GM23338 (cell line): Measurements from ENCODE around the gene RRAS2. TPM values are rescaled to one million over a fixed set of nuclear protein-coding genes. Genes with fewer than 3 reads are reported as not detected.

Experiments
- ATAC-seq: fragments of 200-7000 bp; cut with Tn5 transposase; 3 replicates; pipeline ENCODE4 v1.9.1; 2020
- DNase-seq: peaks from one replicate; pipeline ENCODE4 v3.0.0-alpha.2; 2015; ENCODE audit warnings: low spot score
- H2AFZ ChIP-seq: fragments of 200-600 bp; sonication (generic); 2 replicates; pipeline ENCODE4 v1.8.0; 2016; ENCODE audit warnings: antibody characterized with exemption, mild to moderate bottlenecking, moderate library complexity
- H3F3A ChIP-seq: fragments of 200-600 bp; sonication (generic); replicated peaks from 2 replicates; pipeline ENCODE4 v1.8.0; 2017; ENCODE audit warnings: antibody characterized with exemption, mixed run types, low read depth
- H3K27ac ChIP-seq: fragments of 200-600 bp; sonication (generic); 2 replicates; pipeline ENCODE4 v1.6.1; 2016; ENCODE audit warnings: low read depth
- H3K27me3 ChIP-seq: fragments of 200-600 bp; sonication (generic); 2 replicates; pipeline ENCODE4 v1.8.0; 2016; ENCODE audit warnings: mild to moderate bottlenecking, mixed run types, moderate library complexity; ENCODE audit not compliant: insufficient read depth
- H3K36me3 ChIP-seq: fragments of 200-600 bp; sonication (generic); 2 replicates; pipeline ENCODE4 v1.8.0; 2016; ENCODE audit warnings: mild to moderate bottlenecking; ENCODE audit not compliant: insufficient read depth
- H3K4me1 ChIP-seq: fragments of 200-600 bp; sonication (generic); 2 replicates; pipeline ENCODE4 v1.8.0; 2016; ENCODE audit warnings: mild to moderate bottlenecking, moderate library complexity; ENCODE audit not compliant: insufficient read depth
- H3K4me2 ChIP-seq: fragments of 200-600 bp; sonication (generic); 2 replicates; pipeline ENCODE4 v1.7.1; 2017; ENCODE audit warnings: mixed run types
- H3K4me3 ChIP-seq: fragments of 200-600 bp; sonication (generic); 2 replicates; pipeline ENCODE4 v1.6.1; 2016; ENCODE audit warnings: mixed run types
- H3K79me2 ChIP-seq: fragments of 200-600 bp; sonication (generic); replicated peaks from 2 replicates; pipeline ENCODE4 v1.8.0; 2017; ENCODE audit warnings: mild to moderate bottlenecking; ENCODE audit not compliant: insufficient read depth
- H3K9me2 ChIP-seq: fragments of 200-600 bp; sonication (generic); 2 replicates; pipeline ENCODE4 v1.8.0; 2017; ENCODE audit not compliant: insufficient read depth
- H4K20me1 ChIP-seq: fragments of 200-600 bp; sonication (generic); replicated peaks from 2 replicates; pipeline ENCODE4 v1.8.0; 2017; ENCODE audit warnings: mild to moderate bottlenecking; ENCODE audit not compliant: insufficient read depth
- H3K27ac Mint-ChIP-seq: 2 replicates; pipeline ENCODE4 v1.8.0; 2020; ENCODE audit warnings: inconsistent platforms, mild to moderate bottlenecking, moderate library complexity, mixed read lengths
- H3K27me3 Mint-ChIP-seq: 3 replicates; pipeline ENCODE4 v1.8.0; 2022; ENCODE audit warnings: low read depth, mild to moderate bottlenecking, moderate library complexity, mixed read lengths, inconsistent platforms; ENCODE audit not compliant: insufficient read depth, poor library complexity
- H3K36me3 Mint-ChIP-seq: 3 replicates; pipeline ENCODE4 v1.8.0; 2021; ENCODE audit warnings: low read depth, mild to moderate bottlenecking, inconsistent platforms, moderate library complexity, mixed read lengths
- H3K4me1 Mint-ChIP-seq: 3 replicates; pipeline ENCODE4 v1.8.0; 2020; ENCODE audit warnings: mild to moderate bottlenecking, inconsistent platforms, mixed read lengths
- H3K4me3 Mint-ChIP-seq: 3 replicates; pipeline ENCODE4 v1.8.0; 2021; ENCODE audit warnings: moderate library complexity, mild to moderate bottlenecking, inconsistent platforms, mixed read lengths
- H3K9me3 Mint-ChIP-seq: 3 replicates; pipeline ENCODE4 v1.8.0; 2020; ENCODE audit warnings: moderate library complexity, mild to moderate bottlenecking, inconsistent platforms, mixed read lengths
- CREB1 ChIP-seq: fragments of 250-450 bp; sonication (Bioruptor Pico); IDR thresholded peaks from 2 replicates; pipeline ENCODE4 v1.5.0; 2020; ENCODE audit warnings: low read depth, mild to moderate bottlenecking, moderate library complexity
- EZH2 ChIP-seq: fragments of 200-600 bp; sonication (generic); IDR thresholded peaks from one replicate; pipeline ENCODE4 v1.8.0; 2017; ENCODE audit warnings: antibody characterized with exemption, mild to moderate bottlenecking, low read depth; ENCODE audit not compliant: unreplicated experiment
- JUNB ChIP-seq: IDR thresholded peaks from one replicate; pipeline ENCODE4 v1.6.1; 2016; ENCODE audit warnings: antibody characterized with exemption; ENCODE audit not compliant: unreplicated experiment
- NANOG ChIP-seq: IDR thresholded peaks from 2 replicates; pipeline ENCODE4 v1.6.1; 2016; ENCODE audit warnings: antibody characterized with exemption, borderline replicate concordance
- POLR2AphosphoS5 ChIP-seq: IDR thresholded peaks from 2 replicates; pipeline ENCODE4 v1.6.1; 2016; ENCODE audit warnings: antibody characterized with exemption, low read depth
- ZNF114 ChIP-seq: fragments of 250-450 bp; sonication (Bioruptor Pico); IDR thresholded peaks from 2 replicates; pipeline ENCODE4 v1.5.0; 2020; ENCODE audit warnings: mild to moderate bottlenecking, moderate library complexity
- ZNF331 ChIP-seq: fragments of 250-450 bp; sonication (Bioruptor Pico); IDR thresholded peaks from 2 replicates; pipeline ENCODE4 v1.5.0; 2020; ENCODE audit warnings: low read depth, mild to moderate bottlenecking, moderate library complexity
- polyA plus RNA-seq: library from polyadenylated mRNA; unstranded; fragments of >200 nt; fragmentation: Nextera tagmentation; extraction: Ambion mirVana; gene quantifications from 2 replicates; pipeline ENCODE4 v1.2.1, GENCODE V29; 2016
- total RNA-seq: library from RNA; depleted of rRNA; stranded (reverse); fragments of >200 nt; shearing (Covaris generic); gene quantifications from 2 replicates; pipeline ENCODE4 v1.2.3, GENCODE V29; 2014
- TF ChIP-seq, protein P1 (sequence below): IDR thresholded peaks from 2 replicates; pipeline ENCODE4 v1.6.1; 2016; ENCODE audit warnings: antibody characterized with exemption
- TF ChIP-seq, protein P2 (sequence below), 2 experiments: fragments of 200-600 bp in 1 of 2; sonication (generic) in 1 of 2; conservative IDR thresholded peaks; 2 replicates each; pipeline versions ENCODE4 v1.5.1 to v1.6.1; 2016 to 2017; ENCODE audit warnings: antibody characterized with exemption in 2 of 2, low read depth in 2 of 2, mild to moderate bottlenecking in 2 of 2, moderate library complexity in 1 of 2
- TF ChIP-seq, protein P3 (sequence below): fragments of 250-450 bp; sonication (Bioruptor Pico); IDR thresholded peaks from 2 replicates; pipeline ENCODE4 v1.5.0; 2020; ENCODE audit warnings: mild to moderate bottlenecking, moderate library complexity
- TF ChIP-seq, protein P4 (sequence below): IDR thresholded peaks from one replicate; pipeline ENCODE4 v1.6.1; 2018; ENCODE audit warnings: antibody characterized with exemption; ENCODE audit not compliant: unreplicated experiment

Gene RRAS2
- total and polyA plus RNA-seq, 2 experiments from 2014 or later, result 196 to 293 TPM

DNA sequence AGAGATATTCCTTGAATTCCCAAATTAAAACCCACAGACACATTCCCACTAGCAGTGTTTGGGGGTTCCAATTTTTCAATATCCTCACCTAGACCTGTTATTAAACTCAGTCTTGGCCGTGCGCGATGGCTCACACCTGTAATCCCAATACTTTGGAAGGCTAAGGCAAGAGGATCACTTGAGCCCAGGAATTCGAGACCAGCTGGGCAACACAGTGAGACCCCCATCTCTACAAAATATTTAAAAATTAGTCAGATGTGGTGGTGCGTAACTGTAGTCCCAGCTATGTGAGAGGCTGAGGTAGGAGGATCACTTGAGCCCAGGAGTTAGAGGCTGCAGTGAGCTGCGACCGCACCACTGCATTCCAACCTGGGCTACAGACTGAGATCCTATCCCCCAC, 53.3 kb downstream of the RRAS2 start (continued):
- no peak for TF ChIP-seq ZNF114 (CRISPR knock-in tag)
- no peak for TF ChIP-seq NANOG
- no peak for TF ChIP-seq POLR2AphosphoS5
- TF ChIP-seq, protein P1, sequence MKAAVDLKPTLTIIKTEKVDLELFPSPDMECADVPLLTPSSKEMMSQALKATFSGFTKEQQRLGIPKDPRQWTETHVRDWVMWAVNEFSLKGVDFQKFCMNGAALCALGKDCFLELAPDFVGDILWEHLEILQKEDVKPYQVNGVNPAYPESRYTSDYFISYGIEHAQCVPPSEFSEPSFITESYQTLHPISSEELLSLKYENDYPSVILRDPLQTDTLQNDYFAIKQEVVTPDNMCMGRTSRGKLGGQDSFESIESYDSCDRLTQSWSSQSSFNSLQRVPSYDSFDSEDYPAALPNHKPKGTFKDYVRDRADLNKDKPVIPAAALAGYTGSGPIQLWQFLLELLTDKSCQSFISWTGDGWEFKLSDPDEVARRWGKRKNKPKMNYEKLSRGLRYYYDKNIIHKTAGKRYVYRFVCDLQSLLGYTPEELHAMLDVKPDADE, result no peak
- no peak for TF ChIP-seq EZH2

DNA sequence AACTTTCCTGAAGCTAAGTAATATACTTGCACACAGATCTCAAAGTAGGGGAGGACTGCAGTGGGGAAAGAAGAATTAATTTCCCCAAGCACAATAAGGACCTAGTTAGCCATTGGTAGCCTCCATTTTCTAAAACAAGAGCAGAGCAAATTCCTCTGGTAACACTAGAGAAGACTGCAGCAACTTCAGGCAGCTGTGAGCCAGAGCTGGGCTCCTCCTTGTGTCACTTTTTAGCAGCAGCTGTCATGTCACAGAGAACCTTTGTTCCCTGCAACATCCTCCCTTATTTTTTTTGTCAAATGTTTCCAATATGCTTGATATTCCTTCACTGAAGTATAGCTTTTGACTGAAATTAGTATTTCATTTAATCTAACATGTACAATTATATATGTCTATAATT, 54.4 kb downstream of the RRAS2 start:
- Histone ChIP-seq H4K20me1 (peaks cover 60% of the 10 kb centered on the region), H3K4me3 (no peak overlapping the region), H3K27me3 (no peaks in the 10 kb centered on the region), H3K4me2 (no peak overlapping the region), H3K36me3 (no peaks in the 10 kb centered on the region), H3F3A (no peaks in the 10 kb centered on the region), H3K27ac (0 out of 2 replicates have a peak overlapping the region, but pooled peaks have one; percentile 5), H3K4me1 (peaks cover 74% of the 10 kb centered on the region), H2AFZ (no peak overlapping the region), H3K9me2 (no peaks in the 10 kb centered on the region), H3K79me2 (peaks cover 98% of the 10 kb centered on the region)
- Mint-ChIP-seq H3K36me3 (no peaks in the 10 kb centered on the region; the same call in 2 of the 3 replicates), H3K27ac (no peak overlapping the region), H3K27me3 (no peaks in the 10 kb centered on the region), H3K4me3 (no peak overlapping the region), H3K9me3 (no peaks in the 10 kb centered on the region), H3K4me1 (peaks cover 45% of the 10 kb centered on the region)
- no peak for ATAC-seq
- peak; percentile 32 for DNase-seq
- TF ChIP-seq, protein P2, sequence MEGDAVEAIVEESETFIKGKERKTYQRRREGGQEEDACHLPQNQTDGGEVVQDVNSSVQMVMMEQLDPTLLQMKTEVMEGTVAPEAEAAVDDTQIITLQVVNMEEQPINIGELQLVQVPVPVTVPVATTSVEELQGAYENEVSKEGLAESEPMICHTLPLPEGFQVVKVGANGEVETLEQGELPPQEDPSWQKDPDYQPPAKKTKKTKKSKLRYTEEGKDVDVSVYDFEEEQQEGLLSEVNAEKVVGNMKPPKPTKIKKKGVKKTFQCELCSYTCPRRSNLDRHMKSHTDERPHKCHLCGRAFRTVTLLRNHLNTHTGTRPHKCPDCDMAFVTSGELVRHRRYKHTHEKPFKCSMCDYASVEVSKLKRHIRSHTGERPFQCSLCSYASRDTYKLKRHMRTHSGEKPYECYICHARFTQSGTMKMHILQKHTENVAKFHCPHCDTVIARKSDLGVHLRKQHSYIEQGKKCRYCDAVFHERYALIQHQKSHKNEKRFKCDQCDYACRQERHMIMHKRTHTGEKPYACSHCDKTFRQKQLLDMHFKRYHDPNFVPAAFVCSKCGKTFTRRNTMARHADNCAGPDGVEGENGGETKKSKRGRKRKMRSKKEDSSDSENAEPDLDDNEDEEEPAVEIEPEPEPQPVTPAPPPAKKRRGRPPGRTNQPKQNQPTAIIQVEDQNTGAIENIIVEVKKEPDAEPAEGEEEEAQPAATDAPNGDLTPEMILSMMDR (conservative IDR thresholded peaks at IDR 0.05; ENCODE audit: low read depth in 2 of 2), result no peak
- TF ChIP-seq, protein P3, sequence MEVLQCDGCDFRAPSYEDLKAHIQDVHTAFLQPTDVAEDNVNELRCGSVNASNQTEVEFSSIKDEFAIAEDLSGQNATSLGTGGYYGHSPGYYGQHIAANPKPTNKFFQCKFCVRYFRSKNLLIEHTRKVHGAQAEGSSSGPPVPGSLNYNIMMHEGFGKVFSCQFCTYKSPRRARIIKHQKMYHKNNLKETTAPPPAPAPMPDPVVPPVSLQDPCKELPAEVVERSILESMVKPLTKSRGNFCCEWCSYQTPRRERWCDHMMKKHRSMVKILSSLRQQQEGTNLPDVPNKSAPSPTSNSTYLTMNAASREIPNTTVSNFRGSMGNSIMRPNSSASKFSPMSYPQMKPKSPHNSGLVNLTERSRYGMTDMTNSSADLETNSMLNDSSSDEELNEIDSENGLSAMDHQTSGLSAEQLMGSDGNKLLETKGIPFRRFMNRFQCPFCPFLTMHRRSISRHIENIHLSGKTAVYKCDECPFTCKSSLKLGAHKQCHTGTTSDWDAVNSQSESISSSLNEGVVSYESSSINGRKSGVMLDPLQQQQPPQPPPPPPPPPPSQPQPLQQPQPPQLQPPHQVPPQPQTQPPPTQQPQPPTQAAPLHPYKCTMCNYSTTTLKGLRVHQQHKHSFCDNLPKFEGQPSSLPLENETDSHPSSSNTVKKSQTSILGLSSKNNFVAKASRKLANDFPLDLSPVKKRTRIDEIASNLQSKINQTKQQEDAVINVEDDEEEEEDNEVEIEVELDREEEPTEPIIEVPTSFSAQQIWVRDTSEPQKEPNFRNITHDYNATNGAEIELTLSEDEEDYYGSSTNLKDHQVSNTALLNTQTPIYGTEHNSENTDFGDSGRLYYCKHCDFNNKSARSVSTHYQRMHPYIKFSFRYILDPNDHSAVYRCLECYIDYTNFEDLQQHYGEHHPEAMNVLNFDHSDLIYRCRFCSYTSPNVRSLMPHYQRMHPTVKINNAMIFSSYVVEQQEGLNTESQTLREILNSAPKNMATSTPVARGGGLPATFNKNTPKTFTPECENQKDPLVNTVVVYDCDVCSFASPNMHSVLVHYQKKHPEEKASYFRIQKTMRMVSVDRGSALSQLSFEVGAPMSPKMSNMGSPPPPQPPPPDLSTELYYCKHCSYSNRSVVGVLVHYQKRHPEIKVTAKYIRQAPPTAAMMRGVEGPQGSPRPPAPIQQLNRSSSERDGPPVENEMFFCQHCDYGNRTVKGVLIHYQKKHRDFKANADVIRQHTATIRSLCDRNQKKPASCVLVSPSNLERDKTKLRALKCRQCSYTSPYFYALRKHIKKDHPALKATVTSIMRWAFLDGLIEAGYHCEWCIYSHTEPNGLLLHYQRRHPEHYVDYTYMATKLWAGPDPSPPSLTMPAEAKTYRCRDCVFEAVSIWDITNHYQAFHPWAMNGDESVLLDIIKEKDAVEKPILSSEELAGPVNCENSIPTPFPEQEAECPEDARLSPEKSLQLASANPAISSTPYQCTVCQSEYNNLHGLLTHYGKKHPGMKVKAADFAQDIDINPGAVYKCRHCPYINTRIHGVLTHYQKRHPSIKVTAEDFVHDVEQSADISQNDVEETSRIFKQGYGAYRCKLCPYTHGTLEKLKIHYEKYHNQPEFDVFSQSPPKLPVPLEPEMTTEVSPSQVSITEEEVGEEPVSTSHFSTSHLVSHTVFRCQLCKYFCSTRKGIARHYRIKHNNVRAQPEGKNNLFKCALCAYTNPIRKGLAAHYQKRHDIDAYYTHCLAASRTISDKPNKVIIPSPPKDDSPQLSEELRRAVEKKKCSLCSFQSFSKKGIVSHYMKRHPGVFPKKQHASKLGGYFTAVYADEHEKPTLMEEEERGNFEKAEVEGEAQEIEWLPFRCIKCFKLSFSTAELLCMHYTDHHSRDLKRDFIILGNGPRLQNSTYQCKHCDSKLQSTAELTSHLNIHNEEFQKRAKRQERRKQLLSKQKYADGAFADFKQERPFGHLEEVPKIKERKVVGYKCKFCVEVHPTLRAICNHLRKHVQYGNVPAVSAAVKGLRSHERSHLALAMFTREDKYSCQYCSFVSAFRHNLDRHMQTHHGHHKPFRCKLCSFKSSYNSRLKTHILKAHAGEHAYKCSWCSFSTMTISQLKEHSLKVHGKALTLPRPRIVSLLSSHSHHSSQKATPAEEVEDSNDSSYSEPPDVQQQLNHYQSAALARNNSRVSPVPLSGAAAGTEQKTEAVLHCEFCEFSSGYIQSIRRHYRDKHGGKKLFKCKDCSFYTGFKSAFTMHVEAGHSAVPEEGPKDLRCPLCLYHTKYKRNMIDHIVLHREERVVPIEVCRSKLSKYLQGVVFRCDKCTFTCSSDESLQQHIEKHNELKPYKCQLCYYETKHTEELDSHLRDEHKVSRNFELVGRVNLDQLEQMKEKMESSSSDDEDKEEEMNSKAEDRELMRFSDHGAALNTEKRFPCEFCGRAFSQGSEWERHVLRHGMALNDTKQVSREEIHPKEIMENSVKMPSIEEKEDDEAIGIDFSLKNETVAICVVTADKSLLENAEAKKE (CRISPR knock-in tag), result no peak
- TF ChIP-seq ZNF114 (CRISPR knock-in tag) (no peak), JUNB (no peak), NANOG (no peak), CREB1 (no peak), POLR2AphosphoS5 (no peak), EZH2 (no peak), ZNF331 (CRISPR knock-in tag) (no peak)
- TF ChIP-seq, protein P1, result no peak
- TF ChIP-seq, protein P4, sequence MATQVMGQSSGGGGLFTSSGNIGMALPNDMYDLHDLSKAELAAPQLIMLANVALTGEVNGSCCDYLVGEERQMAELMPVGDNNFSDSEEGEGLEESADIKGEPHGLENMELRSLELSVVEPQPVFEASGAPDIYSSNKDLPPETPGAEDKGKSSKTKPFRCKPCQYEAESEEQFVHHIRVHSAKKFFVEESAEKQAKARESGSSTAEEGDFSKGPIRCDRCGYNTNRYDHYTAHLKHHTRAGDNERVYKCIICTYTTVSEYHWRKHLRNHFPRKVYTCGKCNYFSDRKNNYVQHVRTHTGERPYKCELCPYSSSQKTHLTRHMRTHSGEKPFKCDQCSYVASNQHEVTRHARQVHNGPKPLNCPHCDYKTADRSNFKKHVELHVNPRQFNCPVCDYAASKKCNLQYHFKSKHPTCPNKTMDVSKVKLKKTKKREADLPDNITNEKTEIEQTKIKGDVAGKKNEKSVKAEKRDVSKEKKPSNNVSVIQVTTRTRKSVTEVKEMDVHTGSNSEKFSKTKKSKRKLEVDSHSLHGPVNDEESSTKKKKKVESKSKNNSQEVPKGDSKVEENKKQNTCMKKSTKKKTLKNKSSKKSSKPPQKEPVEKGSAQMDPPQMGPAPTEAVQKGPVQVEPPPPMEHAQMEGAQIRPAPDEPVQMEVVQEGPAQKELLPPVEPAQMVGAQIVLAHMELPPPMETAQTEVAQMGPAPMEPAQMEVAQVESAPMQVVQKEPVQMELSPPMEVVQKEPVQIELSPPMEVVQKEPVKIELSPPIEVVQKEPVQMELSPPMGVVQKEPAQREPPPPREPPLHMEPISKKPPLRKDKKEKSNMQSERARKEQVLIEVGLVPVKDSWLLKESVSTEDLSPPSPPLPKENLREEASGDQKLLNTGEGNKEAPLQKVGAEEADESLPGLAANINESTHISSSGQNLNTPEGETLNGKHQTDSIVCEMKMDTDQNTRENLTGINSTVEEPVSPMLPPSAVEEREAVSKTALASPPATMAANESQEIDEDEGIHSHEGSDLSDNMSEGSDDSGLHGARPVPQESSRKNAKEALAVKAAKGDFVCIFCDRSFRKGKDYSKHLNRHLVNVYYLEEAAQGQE, result no peak
